Right ventricle myocardium inferior (tissue), 1 donor: ENCODE results near the gene PPP1CA. TPM values are rescaled to one million over a fixed set of nuclear protein-coding genes. Genes with fewer than 3 reads are reported as not detected.

Experiments used
- ATAC-seq: fragments of 200-7000 bp; cut with Tn5 transposase; one replicate; pipeline ENCODE4 v1.9.1; 2020; ENCODE audit warnings: mild to moderate bottlenecking, moderate library complexity
- DNase-seq: peaks from one replicate; pipeline ENCODE4 v3.0.0; 2021; ENCODE audit errors: missing footprints
- intact Hi-C: fragments of 100-400 bp; cut with DNase I; formaldehyde crosslinking; loops from one replicate; pipeline ENCODE4 v1.11.0; 2022
- total RNA-seq: library from RNA; stranded (reverse); fragmentation: NEBNext Ultra II Directional; extraction: Animal tissue kit (Norgen Biotek cat#: 25700); gene quantifications from one replicate; pipeline ENCODE4 v1.2.1, GENCODE V29; 2021
- donor health status: DM: no; HTN: yes; CAD: no; lungs with severe emphysema.

Gene PPP1CA
- total RNA-seq, 1 donor from 2014 or later: 112 TPM

GRCh38 chr11:67420646-67421429, 19.2 kb upstream of the PPP1CA start:
- ATAC-seq: peak; percentile 92
- intact Hi-C loops: no loop called here
- peak; percentile 99 for DNase-seq

- intact Hi-C loops: no loop called here
- ATAC-seq (no peak), DNase-seq (no peak)
These were observed 18.5 kb upstream of the PPP1CA start for GRCh38 chr11:67420147-67420645.

- DNase-seq (no peak), ATAC-seq (no peak)
- intact Hi-C loops: no loop called here
These were observed 17.8 kb upstream of the PPP1CA start for GRCh38 chr11:67419325-67420049.

- intact Hi-C loops: no loop called here
- ATAC-seq: peak; percentile 43
- DNase-seq: no peak
These were observed 17.0 kb upstream of the PPP1CA start for GRCh38 chr11:67418476-67419281.

GRCh38 chr11:67417425-67417824, 15.8 kb upstream of the PPP1CA start:
- DNase-seq: no peak
- intact Hi-C loops: loop anchor here (2.0 kb wide), 1 partner anchor 15 kb away; no protein-coding TSS in a partner anchor
- no peak for ATAC-seq

- intact Hi-C loops: loop anchor here (2.0 kb wide), 1 partner anchor 14 kb away; no protein-coding TSS in a partner anchor
- ATAC-seq (no peak), DNase-seq (no peak)
These were observed 15.0 kb upstream of the PPP1CA start for GRCh38 chr11:67416416-67417335.

GRCh38 chr11:67415501-67416304, 14.0 kb upstream of the PPP1CA start, which contains the start of gene CARNS1:
CARNS1 (plus strand) TSS chr11:67415678; CDS start chr11:67416200, 522 bp downstream.
- DNase-seq (no peak), ATAC-seq (no peak)
- intact Hi-C loops: loop anchor here (2.0 kb wide), 1 partner anchor 13 kb away; no protein-coding TSS in a partner anchor

- ATAC-seq: no peak
- DNase-seq: no peak
- intact Hi-C loops: no loop called here
These were observed 11.7 kb upstream of the PPP1CA start for GRCh38 chr11:67413266-67413849.

- ATAC-seq (no peak), DNase-seq (no peak)
- intact Hi-C loops: no loop called here
These were observed 11.0 kb upstream of the PPP1CA start for GRCh38 chr11:67412495-67413179.

- DNase-seq (no peak), ATAC-seq (no peak)
- intact Hi-C loops: no loop called here
These were observed 10.1 kb upstream of the PPP1CA start for GRCh38 chr11:67411785-67412152.

- no peak for DNase-seq
- ATAC-seq: no peak
- intact Hi-C loops: no loop called here
These were observed 9.5 kb upstream of the PPP1CA start for GRCh38 chr11:67410984-67411784.

- DNase-seq (no peak), ATAC-seq (no peak)
- intact Hi-C loops: no loop called here
These were observed 8.7 kb upstream of the PPP1CA start for GRCh38 chr11:67410369-67410831.

GRCh38 chr11:67409781-67410368, 8.2 kb upstream of the PPP1CA start:
- intact Hi-C loops: no loop called here
- ATAC-seq: no peak
- no peak for DNase-seq

GRCh38 chr11:67409261-67409666, 7.6 kb upstream of the PPP1CA start:
- DNase-seq (no peak), ATAC-seq (no peak)
- intact Hi-C loops: no loop called here
